ENCODE results near the gene ZFPM1. TPM values are rescaled to one million over a fixed set of nuclear protein-coding genes. Genes with fewer than 3 reads are reported as not detected.

ZFPM1 gene
- total RNA-seq, 1 experiment from 2014 or later, result 14.6 TPM

DNA sequence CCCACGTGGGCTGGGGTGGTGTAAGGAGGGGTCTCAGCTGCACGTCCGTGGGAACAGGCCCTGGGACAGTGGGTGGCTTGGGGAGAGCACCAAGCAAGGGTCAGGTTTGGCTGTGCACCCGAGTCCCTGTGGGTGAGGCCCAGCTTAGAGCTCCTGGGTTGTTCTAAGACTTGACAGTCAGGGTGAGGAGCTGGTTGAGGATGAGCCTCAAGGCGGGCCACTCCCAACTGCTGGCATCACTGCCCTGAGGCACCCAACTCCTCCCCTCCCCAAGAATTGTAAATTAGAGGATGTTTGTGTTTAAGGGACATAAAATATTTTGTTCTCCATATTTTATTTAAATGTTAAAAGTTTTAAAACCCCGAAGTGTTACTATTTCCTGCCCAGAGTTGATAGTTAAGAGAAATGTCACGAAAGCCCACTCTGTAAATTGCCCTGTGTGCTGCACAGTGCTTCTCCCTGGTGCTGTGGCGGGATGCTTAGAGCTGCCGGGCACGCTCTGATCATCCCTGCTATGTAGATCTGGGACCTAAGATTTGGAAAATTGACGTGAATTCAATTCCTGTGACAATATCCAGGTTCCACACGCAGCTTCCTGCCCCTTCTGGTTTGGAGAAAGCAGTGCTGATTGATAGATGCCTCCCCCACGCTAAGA is 133.0 kb downstream of the ZFPM1 start (continued):
- TF ChIP-seq ELF1 (IDR thresholded peaks at IDR 0.05; ENCODE audit: borderline replicate concordance, low read depth) (no peak), SP1 (IDR thresholded peaks at IDR 0.05; ENCODE audit: low read depth) (no peak), SRF (IDR thresholded peaks at IDR 0.05; ENCODE audit: low read depth) (no peak), POLR2A (IDR thresholded peaks at IDR 0.05; ENCODE audit: borderline replicate concordance, extremely low read depth, insufficient read depth, insufficient read length) (no peak)

Small RNA genes within 50 kb of the gene (microRNA-seq; reads per million reads assigned to microRNA genes)
- not detected for gene MIR5189 (ENCODE audit: borderline number of aligned reads)

Other genes starting within 250 kb of the ZFPM1 start
- gene ZNF469, start 70.3 kb upstream of the ZFPM1 start, total RNA-seq (2021; ENCODE audit: unreplicated experiment), result 5.9 TPM
- gene ZC3H18, start 117.1 kb downstream of the ZFPM1 start, total RNA-seq (2021; ENCODE audit: unreplicated experiment), result 57.8 TPM
- gene IL17C, start 185.3 kb downstream of the ZFPM1 start, total RNA-seq (2021; ENCODE audit: unreplicated experiment), result not detected
- 321 TPM for gene CYBA, start 197.8 kb downstream of the ZFPM1 start, total RNA-seq (2021; ENCODE audit: unreplicated experiment)
- gene MVD, start 209.8 kb downstream of the ZFPM1 start, total RNA-seq (2021; ENCODE audit: unreplicated experiment), result 119 TPM
- gene SNAI3, start 233.2 kb downstream of the ZFPM1 start, total RNA-seq (2021; ENCODE audit: unreplicated experiment), result 2.2 TPM

Measured in HCT116 (cell line).